ENCODE data around the gene FCAMR.

DNA sequence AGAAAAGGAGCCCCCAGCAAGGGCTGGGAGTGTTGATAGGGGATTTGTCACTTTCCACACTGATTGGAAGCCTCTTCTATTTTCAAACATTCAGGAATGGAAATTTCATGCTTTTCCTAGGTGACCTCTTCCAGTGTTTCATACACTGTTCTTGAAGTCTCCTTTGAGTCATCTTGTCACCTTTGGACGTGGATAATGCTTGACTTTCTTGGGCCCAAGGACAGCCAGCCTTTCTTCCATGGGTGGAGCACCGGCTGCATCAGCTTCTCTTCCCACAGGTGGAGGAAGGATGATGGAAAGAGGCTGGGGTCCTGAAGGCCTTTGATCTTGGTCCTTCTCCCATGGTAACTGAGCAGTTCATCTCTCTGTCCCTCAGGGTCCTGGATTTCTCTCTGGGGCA lies 12.1 kb downstream of the FCAMR start:
- TF ChIP-seq, protein P1, sequence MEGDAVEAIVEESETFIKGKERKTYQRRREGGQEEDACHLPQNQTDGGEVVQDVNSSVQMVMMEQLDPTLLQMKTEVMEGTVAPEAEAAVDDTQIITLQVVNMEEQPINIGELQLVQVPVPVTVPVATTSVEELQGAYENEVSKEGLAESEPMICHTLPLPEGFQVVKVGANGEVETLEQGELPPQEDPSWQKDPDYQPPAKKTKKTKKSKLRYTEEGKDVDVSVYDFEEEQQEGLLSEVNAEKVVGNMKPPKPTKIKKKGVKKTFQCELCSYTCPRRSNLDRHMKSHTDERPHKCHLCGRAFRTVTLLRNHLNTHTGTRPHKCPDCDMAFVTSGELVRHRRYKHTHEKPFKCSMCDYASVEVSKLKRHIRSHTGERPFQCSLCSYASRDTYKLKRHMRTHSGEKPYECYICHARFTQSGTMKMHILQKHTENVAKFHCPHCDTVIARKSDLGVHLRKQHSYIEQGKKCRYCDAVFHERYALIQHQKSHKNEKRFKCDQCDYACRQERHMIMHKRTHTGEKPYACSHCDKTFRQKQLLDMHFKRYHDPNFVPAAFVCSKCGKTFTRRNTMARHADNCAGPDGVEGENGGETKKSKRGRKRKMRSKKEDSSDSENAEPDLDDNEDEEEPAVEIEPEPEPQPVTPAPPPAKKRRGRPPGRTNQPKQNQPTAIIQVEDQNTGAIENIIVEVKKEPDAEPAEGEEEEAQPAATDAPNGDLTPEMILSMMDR (tag by site-specific recombination; IDR thresholded peaks at IDR 0.05), result no peak
- TF ChIP-seq KLF1 (tag by site-specific recombination; IDR thresholded peaks at IDR 0.05) (no peak), ZIC2 (tag by site-specific recombination; IDR thresholded peaks at IDR 0.05) (no peak), TRIM28 (IDR thresholded peaks at IDR 0.05; ENCODE audit: borderline replicate concordance, low read length) (no peak)
- TF ChIP-seq, protein P2, sequence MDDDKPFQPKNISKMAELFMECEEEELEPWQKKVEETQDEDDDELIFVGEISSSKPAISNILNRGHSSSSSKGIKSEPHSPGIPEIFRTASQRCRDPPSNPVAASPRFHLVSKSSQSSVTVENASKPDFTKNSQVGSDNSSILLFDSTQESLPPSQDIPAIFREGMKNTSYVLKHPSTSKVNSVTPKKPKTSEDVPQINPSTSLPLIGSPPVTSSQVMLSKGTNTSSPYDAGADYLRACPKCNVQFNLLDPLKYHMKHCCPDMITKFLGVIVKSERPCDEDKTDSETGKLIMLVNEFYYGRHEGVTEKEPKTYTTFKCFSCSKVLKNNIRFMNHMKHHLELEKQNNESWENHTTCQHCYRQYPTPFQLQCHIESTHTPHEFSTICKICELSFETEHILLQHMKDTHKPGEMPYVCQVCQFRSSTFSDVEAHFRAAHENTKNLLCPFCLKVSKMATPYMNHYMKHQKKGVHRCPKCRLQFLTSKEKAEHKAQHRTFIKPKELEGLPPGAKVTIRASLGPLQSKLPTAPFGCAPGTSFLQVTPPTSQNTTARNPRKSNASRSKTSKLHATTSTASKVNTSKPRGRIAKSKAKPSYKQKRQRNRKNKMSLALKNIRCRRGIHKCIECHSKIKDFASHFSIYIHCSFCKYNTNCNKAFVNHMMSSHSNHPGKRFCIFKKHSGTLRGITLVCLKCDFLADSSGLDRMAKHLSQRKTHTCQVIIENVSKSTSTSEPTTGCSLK (tag by site-specific recombination; IDR thresholded peaks at IDR 0.05), result no peak

All from HEK293 (cell line).